ENCODE data around the gene CHL1.

CHL1 gene

GRCh38 chr3:325495-325894, 128.9 kb downstream of the CHL1 start:
- no peaks in the 10 kb centered on the region for H3K27me3 ChIP-seq (ENCODE audit: insufficient read depth, low read length, poor library complexity)
- no peak overlapping the region for H3K4me3 ChIP-seq (ENCODE audit: low read depth in 1 of 2, low read length in 2 of 2)
- H3K79me2 ChIP-seq (ENCODE audit: insufficient read depth, low read length), result no peaks in the 10 kb centered on the region
- no peaks in the 10 kb centered on the region for H4K20me1 ChIP-seq (ENCODE audit: insufficient read depth, low read length)
- no peaks in the 10 kb centered on the region for H3K9me3 ChIP-seq (ENCODE audit: insufficient read depth, low read length, severe bottlenecking)
- no peaks in the 10 kb centered on the region for H3K4me1 ChIP-seq (ENCODE audit: insufficient read depth, low read length)
- no peak overlapping the region for H3K4me2 ChIP-seq (ENCODE audit: insufficient read depth, low read length)
- no peaks in the 10 kb centered on the region for H3K36me3 ChIP-seq (ENCODE audit: insufficient read depth, low read length)
- no peak overlapping the region for H3K27ac ChIP-seq (ENCODE audit: low read length)
- no peak overlapping the region for H2AFZ ChIP-seq (ENCODE audit: low read depth, low read length)
- H3K9ac ChIP-seq (ENCODE audit: low read depth, low read length), result no peak overlapping the region
- TF ChIP-seq EZH2 (IDR thresholded peaks at IDR 0.05; ENCODE audit: borderline replicate concordance, low read depth, low read length, severe bottlenecking) (no peak), CTCF (IDR thresholded peaks at IDR 0.05; ENCODE audit: borderline replicate concordance, extremely low read depth, low read length, poor library complexity, severe bottlenecking) (no peak)
- DNase-seq, result no peak
- no peak for ATAC-seq (ENCODE audit: insufficient read depth, low read depth)

GRCh38 chr3:330494-331115, 134.0 kb downstream of the CHL1 start:
- TF ChIP-seq CTCF (IDR thresholded peaks at IDR 0.05; ENCODE audit: borderline replicate concordance, extremely low read depth, low read length, poor library complexity, severe bottlenecking), result no peak
- TF ChIP-seq EZH2 (IDR thresholded peaks at IDR 0.05; ENCODE audit: borderline replicate concordance, low read depth, low read length, severe bottlenecking), result no peak
- H3K9ac ChIP-seq (ENCODE audit: low read depth, low read length), result no peak overlapping the region
- ATAC-seq (ENCODE audit: insufficient read depth, low read depth), result no peak

GRCh38 chr3:331881-332280, 135.3 kb downstream of the CHL1 start:
- DNase-seq (no peak), ATAC-seq (ENCODE audit: insufficient read depth, low read depth) (no peak)
- Histone ChIP-seq H2AFZ (ENCODE audit: low read depth, low read length) (no peak overlapping the region), H3K9ac (ENCODE audit: low read depth, low read length) (no peak overlapping the region), H3K27me3 (ENCODE audit: insufficient read depth, low read length, poor library complexity) (no peaks in the 10 kb centered on the region), H3K4me1 (ENCODE audit: insufficient read depth, low read length) (no peaks in the 10 kb centered on the region), H3K4me3 (ENCODE audit: low read depth in 1 of 2, low read length in 2 of 2) (no peak overlapping the region), H3K79me2 (ENCODE audit: insufficient read depth, low read length) (no peaks in the 10 kb centered on the region), H3K27ac (ENCODE audit: low read length) (no peak overlapping the region), H3K9me3 (ENCODE audit: insufficient read depth, low read length, severe bottlenecking) (no peaks in the 10 kb centered on the region), H4K20me1 (ENCODE audit: insufficient read depth, low read length) (no peaks in the 10 kb centered on the region), H3K4me2 (ENCODE audit: insufficient read depth, low read length) (no peak overlapping the region), H3K36me3 (ENCODE audit: insufficient read depth, low read length) (no peaks in the 10 kb centered on the region)
- TF ChIP-seq CTCF (IDR thresholded peaks at IDR 0.05; ENCODE audit: borderline replicate concordance, extremely low read depth, low read length, poor library complexity, severe bottlenecking), result no peak
- TF ChIP-seq EZH2 (IDR thresholded peaks at IDR 0.05; ENCODE audit: borderline replicate concordance, low read depth, low read length, severe bottlenecking), result no peak

More at GRCh38 chr3:330494-331115, 134.0 kb downstream of the CHL1 start:
- Histone ChIP-seq H3K27me3 (ENCODE audit: insufficient read depth, low read length, poor library complexity) (no peaks in the 10 kb centered on the region), H3K4me2 (ENCODE audit: insufficient read depth, low read length) (no peak overlapping the region), H3K4me1 (ENCODE audit: insufficient read depth, low read length) (no peaks in the 10 kb centered on the region), H3K36me3 (ENCODE audit: insufficient read depth, low read length) (no peaks in the 10 kb centered on the region), H3K27ac (ENCODE audit: low read length) (no peak overlapping the region), H3K9me3 (ENCODE audit: insufficient read depth, low read length, severe bottlenecking) (no peaks in the 10 kb centered on the region), H4K20me1 (ENCODE audit: insufficient read depth, low read length) (no peaks in the 10 kb centered on the region), H3K79me2 (ENCODE audit: insufficient read depth, low read length) (no peaks in the 10 kb centered on the region), H3K4me3 (ENCODE audit: low read depth in 1 of 2, low read length in 2 of 2) (no peak overlapping the region), H2AFZ (ENCODE audit: low read depth, low read length) (no peak overlapping the region)
- no peak for DNase-seq

All from DND-41 (cell line).